SK-N-MC (cell line): ENCODE results near the gene MED6.

Source experiments
- EZH2 ChIP-seq: fragments of 200-600 bp; sonication (generic); IDR thresholded peaks from one replicate; pipeline ENCODE4 v1.6.1; 2017; ENCODE audit warnings: antibody characterized with exemption
- FOXP2 ChIP-seq: optimal IDR thresholded peaks from 2 replicates; pipeline ENCODE3; 2011; ENCODE audit warnings: mild to moderate bottlenecking, moderate library complexity; ENCODE audit not compliant: insufficient read depth; ENCODE audit errors: extremely low read length, control extremely low read depth
- POLR2AphosphoS5 ChIP-seq: IDR thresholded peaks from 2 replicates; pipeline ENCODE4 v1.6.1; 2012; ENCODE audit warnings: mild to moderate bottlenecking, low read depth, low read length, borderline replicate concordance

DNA sequence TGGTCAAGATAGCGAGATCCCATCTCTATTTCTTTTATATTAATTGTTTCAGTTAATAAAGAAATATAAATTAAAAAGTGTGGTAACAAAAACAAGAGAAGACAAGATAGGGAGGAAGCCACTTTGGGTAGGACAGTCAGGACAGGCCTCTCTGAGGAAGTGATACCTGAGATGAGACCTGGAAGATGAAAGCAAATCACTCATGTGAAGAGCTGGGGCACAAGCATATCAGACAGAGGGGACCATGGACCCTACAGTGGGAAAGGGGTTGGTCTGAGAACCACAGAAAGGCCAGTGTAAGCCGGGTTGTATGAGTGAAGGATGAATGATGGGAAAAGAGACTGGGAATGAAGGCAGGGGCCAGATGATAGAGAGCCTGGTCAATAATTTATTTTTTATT is 1.8 kb upstream of the MED6 start:
- TF ChIP-seq EZH2: no peak
- TF ChIP-seq POLR2AphosphoS5: no peak
- TF ChIP-seq FOXP2: no peak
